ENCODE data around the gene SUFU. TPM values are rescaled to one million over a fixed set of nuclear protein-coding genes. Genes with fewer than 3 reads are reported as not detected.

Gene SUFU
- total RNA-seq, 1 donor = 3.3 TPM

Small RNAs within 50 kb of the gene (small RNA-seq; reads per million reads assigned to genes)
- gene RNU6-43P = not detected

Other genes starting within 250 kb of the SUFU start
- gene NFKB2, start 108.3 kb upstream of the SUFU start, total RNA-seq (ENCODE audit: low replicate concordance) = 9.0 and 16.2 TPM in 2 replicates
- gene PSD, start 85.2 kb upstream of the SUFU start, total RNA-seq (ENCODE audit: low replicate concordance) = 0.18 and 1.3 TPM in 2 replicates
- gene FBXL15, start 83.1 kb upstream of the SUFU start, total RNA-seq (ENCODE audit: low replicate concordance) = 5.2 and 39.6 TPM in 2 replicates
- 40.9 and 61.4 TPM in 2 replicates for gene CUEDC2, start 71.4 kb upstream of the SUFU start, total RNA-seq (ENCODE audit: low replicate concordance)
- not detected in 2 replicates for gene C10orf95, start 52.4 kb upstream of the SUFU start, total RNA-seq (ENCODE audit: low replicate concordance)
- gene ACTR1A, start 1.3 kb upstream of the SUFU start, total RNA-seq (ENCODE audit: low replicate concordance) = 103 and 105 TPM in 2 replicates
- gene TRIM8, start 140.5 kb downstream of the SUFU start, total RNA-seq (ENCODE audit: low replicate concordance) = 83.0 and 84.7 TPM in 2 replicates
- gene ARL3, start 210.4 kb downstream of the SUFU start, total RNA-seq (ENCODE audit: low replicate concordance) = 10.4 and 12.1 TPM in 2 replicates
- 2.3 and 3.8 TPM in 2 replicates for gene SFXN2, start 210.7 kb downstream of the SUFU start, total RNA-seq (ENCODE audit: low replicate concordance)
- gene WBP1L, start 240.0 kb downstream of the SUFU start, total RNA-seq (ENCODE audit: low replicate concordance) = 28.4 and 76.1 TPM in 2 replicates

All from fibroblast of the aortic adventitia (primary cell).